Measurements from ENCODE around the gene CHRM2.

DNA sequence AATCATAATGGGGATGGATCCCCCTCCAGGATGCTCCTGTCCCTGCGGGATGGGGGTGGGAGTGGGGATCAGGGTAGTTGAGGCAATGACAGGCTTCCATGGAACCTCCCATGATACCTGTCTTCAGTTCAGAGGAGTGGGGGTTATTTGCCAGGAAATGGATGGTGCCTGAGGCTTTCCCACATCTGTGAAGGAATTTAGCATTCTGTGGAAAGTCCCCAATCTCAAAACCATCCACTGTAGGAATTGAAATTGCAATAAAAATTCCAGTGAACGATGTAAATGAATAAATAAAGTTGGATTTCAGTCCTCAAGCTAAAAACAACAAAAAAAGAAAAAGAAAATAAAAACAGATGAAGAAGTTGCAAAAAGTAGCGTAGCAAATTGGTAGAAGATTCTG is 81.9 kb downstream of the CHRM2 start:
- TF ChIP-seq KDM5A (IDR thresholded peaks at IDR 0.05; ENCODE audit: low read length) (no peak), POLR2AphosphoS5 (IDR thresholded peaks at IDR 0.05; ENCODE audit: low read depth, low read length) (no peak), EZH2 (IDR thresholded peaks at IDR 0.05; ENCODE audit: low read depth, low read length, severe bottlenecking) (no peak), CREB1 (IDR thresholded peaks at IDR 0.05) (no peak), JUND (IDR thresholded peaks at IDR 0.05; ENCODE audit: low read length) (no peak), TAF1 (IDR thresholded peaks at IDR 0.05; ENCODE audit: low read depth, low read length) (no peak), ZNF274 (IDR thresholded peaks at IDR 0.05; ENCODE audit: borderline replicate concordance, extremely low read depth, low read length) (no peak)
- TF ChIP-seq, protein P1, sequence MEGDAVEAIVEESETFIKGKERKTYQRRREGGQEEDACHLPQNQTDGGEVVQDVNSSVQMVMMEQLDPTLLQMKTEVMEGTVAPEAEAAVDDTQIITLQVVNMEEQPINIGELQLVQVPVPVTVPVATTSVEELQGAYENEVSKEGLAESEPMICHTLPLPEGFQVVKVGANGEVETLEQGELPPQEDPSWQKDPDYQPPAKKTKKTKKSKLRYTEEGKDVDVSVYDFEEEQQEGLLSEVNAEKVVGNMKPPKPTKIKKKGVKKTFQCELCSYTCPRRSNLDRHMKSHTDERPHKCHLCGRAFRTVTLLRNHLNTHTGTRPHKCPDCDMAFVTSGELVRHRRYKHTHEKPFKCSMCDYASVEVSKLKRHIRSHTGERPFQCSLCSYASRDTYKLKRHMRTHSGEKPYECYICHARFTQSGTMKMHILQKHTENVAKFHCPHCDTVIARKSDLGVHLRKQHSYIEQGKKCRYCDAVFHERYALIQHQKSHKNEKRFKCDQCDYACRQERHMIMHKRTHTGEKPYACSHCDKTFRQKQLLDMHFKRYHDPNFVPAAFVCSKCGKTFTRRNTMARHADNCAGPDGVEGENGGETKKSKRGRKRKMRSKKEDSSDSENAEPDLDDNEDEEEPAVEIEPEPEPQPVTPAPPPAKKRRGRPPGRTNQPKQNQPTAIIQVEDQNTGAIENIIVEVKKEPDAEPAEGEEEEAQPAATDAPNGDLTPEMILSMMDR (IDR thresholded peaks at IDR 0.05; ENCODE audit: control extremely low read depth in 1 of 3, insufficient read depth in 1 of 3, low read depth in 1 of 3, low read length in 3 of 3), result no peak

Measured in H1 (cell line).